HepG2 (cell line): ENCODE results near the gene SYNE3. TPM values are rescaled to one million over a fixed set of nuclear protein-coding genes. Genes with fewer than 3 reads are reported as not detected.

Experiments
- BORCS8-MEF2B ChIP-seq: sonication (generic); formaldehyde crosslinking; IDR thresholded peaks from 2 replicates; pipeline ENCODE4 v1.8.0; 2022; ENCODE audit warnings: mild to moderate bottlenecking, missing genetic modification reagents
- BRF2 ChIP-seq: sonication (generic); formaldehyde crosslinking; IDR thresholded peaks from 2 replicates; pipeline ENCODE4 v1.8.1; 2022; ENCODE audit warnings: mild to moderate bottlenecking, missing genetic modification reagents
- NFE2L2 ChIP-seq: fragments of 150-350 bp; IDR thresholded peaks from 2 replicates; pipeline ENCODE4 v1.6.1; 2014; ENCODE audit warnings: low read length
- POLR2A ChIP-seq, 2 experiments: IDR thresholded peaks; 2 replicates each; pipeline ENCODE4 v1.6.1; 2011; ENCODE audit warnings: low read depth in 2 of 2, low read length in 2 of 2, mild to moderate bottlenecking in 1 of 2, moderate library complexity in 1 of 2; ENCODE audit not compliant: insufficient read depth in 1 of 2
- RXRB ChIP-seq: IDR thresholded peaks from 2 replicates; pipeline ENCODE4 v1.6.1; 2016; ENCODE audit warnings: borderline replicate concordance, missing genetic modification reagents, missing compliant biosample characterization
- SOX5 ChIP-seq: IDR thresholded peaks from 2 replicates; pipeline ENCODE4 v1.6.1; 2016; ENCODE audit warnings: borderline replicate concordance
- TARDBP ChIP-seq: sonication (generic); formaldehyde crosslinking; IDR thresholded peaks from 2 replicates; pipeline ENCODE4 v1.8.0; 2022; ENCODE audit warnings: mild to moderate bottlenecking, missing genetic modification reagents
- ZBTB42 ChIP-seq: sonication (generic); formaldehyde crosslinking; IDR thresholded peaks from 2 replicates; pipeline ENCODE4 v1.5.0; 2020; ENCODE audit warnings: mild to moderate bottlenecking, missing genetic modification reagents
- ZFP37 ChIP-seq: sonication (generic); formaldehyde crosslinking; IDR thresholded peaks from 2 replicates; pipeline ENCODE4 v1.4.0; 2020; ENCODE audit warnings: missing genetic modification reagents, borderline replicate concordance
- ZNF350 ChIP-seq: sonication (generic); formaldehyde crosslinking; IDR thresholded peaks from 2 replicates; pipeline ENCODE4 v1.4.0; 2020; ENCODE audit warnings: mild to moderate bottlenecking, low read depth, missing genetic modification reagents, borderline replicate concordance
- ZNF362 ChIP-seq: sonication (generic); formaldehyde crosslinking; IDR thresholded peaks from 2 replicates; pipeline ENCODE4 v1.4.0; 2020; ENCODE audit warnings: missing genetic modification reagents, mild to moderate bottlenecking, borderline replicate concordance
- ZNF644 ChIP-seq: IDR thresholded peaks from 2 replicates; pipeline ENCODE4 v1.6.1; 2016; ENCODE audit warnings: low read depth
- polyA plus RNA-seq, 8 experiments: library from polyadenylated mRNA; depleted of rRNA in 3 of 8; stranded (reverse) in 7 of 8; unstranded in 1 of 8; fragments of >200 nt; fragmentation: Illumina TruSeq in 4 of 8; extraction: Trizol in 4 of 8; gene quantifications; 2 replicates each; pipeline versions ENCODE4 v1.2.1 to v1.2.3, GENCODE V29; 2011 to 2016; ENCODE audit warnings: low read depth in 4 of 8, missing spikeins in 1 of 8, mixed read lengths in 1 of 8; ENCODE audit not compliant: insufficient read depth in 1 of 8
- total RNA-seq, 5 experiments: library from RNA; depleted of rRNA; stranded (reverse); fragments of >200 nt; fragmentation: Illumina TruSeq; extraction: Trizol; gene quantifications; 2 replicates each; pipeline ENCODE4 v1.2.3, GENCODE V29; 2016; ENCODE audit warnings: low read depth in 1 of 5
- TF ChIP-seq, protein P1 (sequence below): sonication (generic); formaldehyde crosslinking; IDR thresholded peaks from 2 replicates; pipeline ENCODE4 v1.8.1; 2023; ENCODE audit warnings: mild to moderate bottlenecking, missing genetic modification reagents, borderline replicate concordance
- TF ChIP-seq, protein P2 (sequence below): sonication (generic); formaldehyde crosslinking; IDR thresholded peaks from 2 replicates; pipeline ENCODE4 v1.5.1; 2020; ENCODE audit warnings: mild to moderate bottlenecking, missing genetic modification reagents, borderline replicate concordance
- TF ChIP-seq, protein P3 (sequence below): sonication (generic); formaldehyde crosslinking; IDR thresholded peaks from 2 replicates; pipeline ENCODE4 v1.5.0; 2020; ENCODE audit warnings: mild to moderate bottlenecking, missing genetic modification reagents

SYNE3 gene
- total and polyA plus RNA-seq, 2 of the 13 experiments (the other 11 are each of a cell fraction or from before 2014, with no cell fraction given), result 7.8 to 8.0 TPM

DNA sequence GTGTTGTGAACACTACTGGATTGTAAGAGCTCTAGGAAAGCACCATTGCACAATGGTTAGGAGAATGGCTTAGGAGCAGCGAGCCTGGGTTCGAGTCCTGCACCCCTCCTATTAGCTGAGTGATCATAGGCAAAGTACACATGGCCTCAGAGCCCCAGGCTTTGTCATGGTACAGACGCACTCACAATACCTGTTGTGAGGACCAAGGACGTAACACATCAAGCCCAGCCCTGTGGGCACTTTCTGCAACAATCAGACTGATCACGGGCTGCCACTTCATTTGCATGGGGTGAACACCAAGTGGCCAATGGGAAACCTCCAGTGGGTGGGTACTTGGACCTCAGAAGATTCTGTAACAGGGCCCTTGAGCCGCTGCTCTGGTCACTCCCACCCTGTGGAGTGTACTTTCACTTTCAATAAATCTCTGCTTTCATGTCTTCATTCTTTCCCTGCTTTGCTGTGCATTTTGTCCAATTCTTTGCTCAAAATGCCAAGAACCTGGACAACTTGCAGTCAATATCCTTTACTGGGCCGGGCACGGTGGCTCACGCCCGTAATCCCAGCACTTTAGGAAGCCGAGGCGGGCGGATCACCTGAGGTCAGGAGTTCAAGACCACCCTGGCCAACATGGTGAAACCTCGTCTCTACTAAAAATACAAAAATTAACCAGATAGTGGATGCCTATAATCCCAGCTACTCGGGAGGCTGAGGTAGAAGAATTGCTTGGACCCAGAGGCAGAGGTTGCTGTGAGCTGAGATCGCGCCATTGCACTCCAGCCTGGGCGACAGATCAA is 46.6 kb upstream of the SYNE3 start (continued):
- TF ChIP-seq ZNF362 (CRISPR knock-in tag), result no peak
- TF ChIP-seq, protein P1, sequence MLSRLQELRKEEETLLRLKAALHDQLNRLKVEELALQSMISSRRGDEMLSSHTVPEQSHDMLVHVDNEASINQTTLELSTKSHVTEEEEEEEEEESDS, result no peak
- TF ChIP-seq BRF2 (CRISPR knock-in tag), result no peak
- no peak for TF ChIP-seq NFE2L2
- TF ChIP-seq, protein P2, sequence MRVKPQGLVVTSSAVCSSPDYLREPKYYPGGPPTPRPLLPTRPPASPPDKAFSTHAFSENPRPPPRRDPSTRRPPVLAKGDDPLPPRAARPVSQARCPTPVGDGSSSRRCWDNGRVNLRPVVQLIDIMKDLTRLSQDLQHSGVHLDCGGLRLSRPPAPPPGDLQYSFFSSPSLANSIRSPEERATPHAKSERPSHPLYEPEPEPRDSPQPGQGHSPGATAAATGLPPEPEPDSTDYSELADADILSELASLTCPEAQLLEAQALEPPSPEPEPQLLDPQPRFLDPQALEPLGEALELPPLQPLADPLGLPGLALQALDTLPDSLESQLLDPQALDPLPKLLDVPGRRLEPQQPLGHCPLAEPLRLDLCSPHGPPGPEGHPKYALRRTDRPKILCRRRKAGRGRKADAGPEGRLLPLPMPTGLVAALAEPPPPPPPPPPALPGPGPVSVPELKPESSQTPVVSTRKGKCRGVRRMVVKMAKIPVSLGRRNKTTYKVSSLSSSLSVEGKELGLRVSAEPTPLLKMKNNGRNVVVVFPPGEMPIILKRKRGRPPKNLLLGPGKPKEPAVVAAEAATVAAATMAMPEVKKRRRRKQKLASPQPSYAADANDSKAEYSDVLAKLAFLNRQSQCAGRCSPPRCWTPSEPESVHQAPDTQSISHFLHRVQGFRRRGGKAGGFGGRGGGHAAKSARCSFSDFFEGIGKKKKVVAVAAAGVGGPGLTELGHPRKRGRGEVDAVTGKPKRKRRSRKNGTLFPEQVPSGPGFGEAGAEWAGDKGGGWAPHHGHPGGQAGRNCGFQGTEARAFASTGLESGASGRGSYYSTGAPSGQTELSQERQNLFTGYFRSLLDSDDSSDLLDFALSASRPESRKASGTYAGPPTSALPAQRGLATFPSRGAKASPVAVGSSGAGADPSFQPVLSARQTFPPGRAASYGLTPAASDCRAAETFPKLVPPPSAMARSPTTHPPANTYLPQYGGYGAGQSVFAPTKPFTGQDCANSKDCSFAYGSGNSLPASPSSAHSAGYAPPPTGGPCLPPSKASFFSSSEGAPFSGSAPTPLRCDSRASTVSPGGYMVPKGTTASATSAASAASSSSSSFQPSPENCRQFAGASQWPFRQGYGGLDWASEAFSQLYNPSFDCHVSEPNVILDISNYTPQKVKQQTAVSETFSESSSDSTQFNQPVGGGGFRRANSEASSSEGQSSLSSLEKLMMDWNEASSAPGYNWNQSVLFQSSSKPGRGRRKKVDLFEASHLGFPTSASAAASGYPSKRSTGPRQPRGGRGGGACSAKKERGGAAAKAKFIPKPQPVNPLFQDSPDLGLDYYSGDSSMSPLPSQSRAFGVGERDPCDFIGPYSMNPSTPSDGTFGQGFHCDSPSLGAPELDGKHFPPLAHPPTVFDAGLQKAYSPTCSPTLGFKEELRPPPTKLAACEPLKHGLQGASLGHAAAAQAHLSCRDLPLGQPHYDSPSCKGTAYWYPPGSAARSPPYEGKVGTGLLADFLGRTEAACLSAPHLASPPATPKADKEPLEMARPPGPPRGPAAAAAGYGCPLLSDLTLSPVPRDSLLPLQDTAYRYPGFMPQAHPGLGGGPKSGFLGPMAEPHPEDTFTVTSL (CRISPR knock-in tag), result no peak
- TF ChIP-seq TARDBP, result no peak
- TF ChIP-seq RXRB (CRISPR knock-in tag), result no peak
- TF ChIP-seq POLR2A (IDR thresholded peaks at IDR 0.05; ENCODE audit: insufficient read depth in 1 of 2, low read depth in 2 of 2, low read length in 2 of 2), result 0 out of 4 replicates have a peak, but pooled peaks of 1 of the 2 experiments have one; percentile 49
- TF ChIP-seq, protein P3, sequence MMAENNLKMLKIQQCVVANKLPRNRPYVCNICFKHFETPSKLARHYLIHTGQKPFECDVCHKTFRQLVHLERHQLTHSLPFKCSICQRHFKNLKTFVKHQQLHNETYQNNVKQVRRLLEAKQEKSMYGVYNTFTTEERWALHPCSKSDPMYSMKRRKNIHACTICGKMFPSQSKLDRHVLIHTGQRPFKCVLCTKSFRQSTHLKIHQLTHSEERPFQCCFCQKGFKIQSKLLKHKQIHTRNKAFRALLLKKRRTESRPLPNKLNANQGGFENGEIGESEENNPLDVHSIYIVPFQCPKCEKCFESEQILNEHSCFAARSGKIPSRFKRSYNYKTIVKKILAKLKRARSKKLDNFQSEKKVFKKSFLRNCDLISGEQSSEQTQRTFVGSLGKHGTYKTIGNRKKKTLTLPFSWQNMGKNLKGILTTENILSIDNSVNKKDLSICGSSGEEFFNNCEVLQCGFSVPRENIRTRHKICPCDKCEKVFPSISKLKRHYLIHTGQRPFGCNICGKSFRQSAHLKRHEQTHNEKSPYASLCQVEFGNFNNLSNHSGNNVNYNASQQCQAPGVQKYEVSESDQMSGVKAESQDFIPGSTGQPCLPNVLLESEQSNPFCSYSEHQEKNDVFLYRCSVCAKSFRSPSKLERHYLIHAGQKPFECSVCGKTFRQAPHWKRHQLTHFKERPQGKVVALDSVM (CRISPR knock-in tag), result no peak
- no peak for TF ChIP-seq ZFP37 (CRISPR knock-in tag)
- TF ChIP-seq ZNF644 (CRISPR knock-in tag), result peak; percentile 35; the same call in 1 of the 2 replicates
- 0 out of 2 replicates have a peak, but pooled peaks have one; percentile 23 for TF ChIP-seq SOX5 (CRISPR knock-in tag)
- 0 out of 2 replicates have a peak, but pooled peaks have one; percentile 35 for TF ChIP-seq BORCS8-MEF2B (CRISPR knock-in tag)
- no peak for TF ChIP-seq ZBTB42
- TF ChIP-seq ZNF350, result 0 out of 2 replicates have a peak, but pooled peaks have one; percentile 5
